ENCODE measurements around the gene NKAIN2.
"Not testable (repeated sequence)": the region's sequence is repeated elsewhere in the genome, so short reads cannot be mapped to it uniquely, and the experiment has no call there.

The NKAIN2 gene

GRCh38 chr6:123966618-123967017 is 163.0 kb downstream of the NKAIN2 start:
- no peak for TF ChIP-seq CTCF (conservative IDR thresholded peaks at IDR 0.05; ENCODE audit: low read depth)
- CTCF ChIA-PET: interaction anchor here (0.6 to 1.4 kb wide), 8 partner anchors 17 to 888 kb away, joined by 3 to 24 read pairs (median 4); partner anchors contain the start of gene NKAIN2
- DNase-seq (ENCODE audit: low spot score): no peak
- POLR2A ChIA-PET (ENCODE audit: low non-redundant PET): no interaction called here
- H3K27ac ChIP-seq: no peak overlapping the region

GRCh38 chr6:123967905-123968304 is 164.2 kb downstream of the NKAIN2 start:
- no peak overlapping the region for H3K27ac ChIP-seq
- ChIA-PET CTCF (interaction anchor here (1.4 kb wide), 1 partner anchor 165 kb away, joined by 5 read pairs; no protein-coding TSS in a partner anchor), POLR2A (ENCODE audit: low non-redundant PET) (no interaction called here)
- no peak for DNase-seq (ENCODE audit: low spot score)
- no peak for TF ChIP-seq CTCF (conservative IDR thresholded peaks at IDR 0.05; ENCODE audit: low read depth)

- DNase-seq (ENCODE audit: low spot score): no peak
- no peak for TF ChIP-seq CTCF (conservative IDR thresholded peaks at IDR 0.05; ENCODE audit: low read depth)
- CTCF ChIA-PET: no interaction called here
- H3K27ac ChIP-seq: no peak overlapping the region
- POLR2A ChIA-PET (ENCODE audit: low non-redundant PET): no interaction called here
These were observed 169.1 kb downstream of the NKAIN2 start for GRCh38 chr6:123972600-123973294.

- CTCF ChIA-PET: no interaction called here
These were observed 176.6 kb downstream of the NKAIN2 start for GRCh38 chr6:123980311-123980710.

GRCh38 chr6:123986938-123987337 is 183.3 kb downstream of the NKAIN2 start:
- CTCF ChIA-PET: no interaction called here
- no peak overlapping the region for H3K27ac ChIP-seq
- no peak for DNase-seq (ENCODE audit: low spot score)
- POLR2A ChIA-PET (ENCODE audit: low non-redundant PET): no interaction called here
- no peak for TF ChIP-seq CTCF (conservative IDR thresholded peaks at IDR 0.05; ENCODE audit: low read depth)

More at GRCh38 chr6:123980311-123980710, 176.6 kb downstream of the NKAIN2 start:
- no peak for DNase-seq (ENCODE audit: low spot score)
- TF ChIP-seq CTCF (conservative IDR thresholded peaks at IDR 0.05; ENCODE audit: low read depth): no peak
- no peak overlapping the region for H3K27ac ChIP-seq
- POLR2A ChIA-PET (ENCODE audit: low non-redundant PET): no interaction called here

- CTCF ChIA-PET: interaction anchor here (0.6 kb wide), 1 partner anchor 147 kb away, joined by 3 read pairs; no protein-coding TSS in a partner anchor
- DNase-seq (ENCODE audit: low spot score); H3K27ac ChIP-seq; POLR2A ChIA-PET (ENCODE audit: low non-redundant PET): not testable (repeated sequence)
These were observed 186.3 kb downstream of the NKAIN2 start for GRCh38 chr6:123989918-123990317.

- no peak for TF ChIP-seq CTCF (conservative IDR thresholded peaks at IDR 0.05; ENCODE audit: low read depth)
- DNase-seq (ENCODE audit: low spot score): no peak
- CTCF ChIA-PET: interaction anchor here (0.6 kb wide), 1 partner anchor 147 kb away, joined by 3 read pairs; no protein-coding TSS in a partner anchor
- POLR2A ChIA-PET (ENCODE audit: low non-redundant PET): no interaction called here
- no peak overlapping the region for H3K27ac ChIP-seq
These were observed 186.7 kb downstream of the NKAIN2 start for GRCh38 chr6:123990376-123990775.

Data from RWPE1 (cell line).